Activated B cell treated with CpG ODN at 0.5 μM for 24 hours (primary cell): ENCODE results near the gene EGLN1. TPM values are rescaled to one million over a fixed set of nuclear protein-coding genes. Genes with fewer than 3 reads are reported as not detected.
A peak's percentile ranks its signal among the peaks of the same experiment; 100 is the strongest.

Experiments
- ATAC-seq: fragments of 200-7000 bp; cut with Tn5 transposase; one replicate; pipeline ENCODE4 v1.10.0; 2021; ENCODE audit warnings: low read depth, mild to moderate bottlenecking, moderate library complexity
- CTCF ChIA-PET: fragments of 350-600 bp; sonication (Branson Sonifier 250); formaldehyde crosslinking; loops from one replicate; lab custom pipeline; 2021; ENCODE audit warnings: antibody characterized with exemption; lab: Charles Lee
- POLR2A ChIA-PET: fragments of 350-600 bp; sonication (Branson Sonifier 250); formaldehyde crosslinking; loops from one replicate; lab custom pipeline; 2021; ENCODE audit warnings: antibody characterized with exemption; lab: Charles Lee
- DNase-seq: peaks from one replicate; pipeline ENCODE4 v3.0.0; 2022
- H3K27ac Mint-ChIP-seq: one replicate; pipeline ENCODE4 v1.8.0; 2020; ENCODE audit warnings: mixed read lengths
- H3K27me3 Mint-ChIP-seq: one replicate; pipeline ENCODE4 v1.8.0; 2021; ENCODE audit warnings: mixed read lengths
- H3K36me3 Mint-ChIP-seq: one replicate; pipeline ENCODE4 v1.8.0; 2021; ENCODE audit warnings: low read depth, mixed read lengths
- H3K4me1 Mint-ChIP-seq: one replicate; pipeline ENCODE4 v1.8.0; 2021; ENCODE audit warnings: mixed read lengths
- H3K4me3 Mint-ChIP-seq: one replicate; pipeline ENCODE4 v1.8.0; 2020; ENCODE audit warnings: mild to moderate bottlenecking, mixed read lengths
- H3K9me3 Mint-ChIP-seq: one replicate; pipeline ENCODE4 v1.8.0; 2020; ENCODE audit warnings: mixed read lengths
- CTCF ChIP-seq: fragments of 200-600 bp; IDR thresholded peaks from one replicate; pipeline ENCODE4 v1.8.0; 2022; ENCODE audit warnings: antibody characterized with exemption, mild to moderate bottlenecking
- intact Hi-C: fragments of 100-400 bp; cut with micrococcal nuclease; formaldehyde crosslinking; loops from one replicate; pipeline ENCODE4 v1.15.1; 2024
- total RNA-seq: library from RNA; stranded (reverse); gene quantifications from 2 replicates; pipeline ENCODE4 v1.2.3, GENCODE V29; 2022

Gene EGLN1
- total RNA-seq, 1 donor from 2014 or later, result 15.6 TPM

GRCh38 chr1:231362325-231362724 is 59.8 kb downstream of the EGLN1 start:
- Mint-ChIP-seq H3K27me3 (no peaks in the 10 kb centered on the region), H3K27ac (no peak overlapping the region), H3K9me3 (no peaks in the 10 kb centered on the region), H3K4me1 (peaks cover 9% of the 10 kb centered on the region), H3K4me3 (no peak overlapping the region), H3K36me3 (peaks cover 36% of the 10 kb centered on the region)
- TF ChIP-seq CTCF, result no peak
- ATAC-seq (no peak), DNase-seq (no peak)
- intact Hi-C loops, result no loop called here
- CTCF ChIA-PET, result interaction anchor here (1.5 to 7.7 kb wide), 4 partner anchors 225 to 240 kb away, joined by 4 to 51 read pairs (median 5); no protein-coding TSS in a partner anchor
- POLR2A ChIA-PET, result interaction anchor here (0.7 to 1.5 kb wide), 2 partner anchors 25 to 217 kb away, joined by 5 read pairs; partner anchors contain the start of genes EXOC8 and SPRTN

GRCh38 chr1:231359113-231359512 is 63.0 kb downstream of the EGLN1 start:
- Mint-ChIP-seq H3K4me1 (peaks cover 10% of the 10 kb centered on the region), H3K9me3 (no peaks in the 10 kb centered on the region), H3K4me3 (no peak overlapping the region), H3K27ac (no peak overlapping the region), H3K36me3 (peaks cover 17% of the 10 kb centered on the region), H3K27me3 (no peaks in the 10 kb centered on the region)
- intact Hi-C loops, result loop anchor here (5.0 kb wide), 1 partner anchor 63 kb away; the partner anchor contains the start of gene EGLN1
- POLR2A ChIA-PET, result no interaction called here
- CTCF ChIA-PET, result interaction anchor here (1.2 to 7.7 kb wide), 2 partner anchors 230 to 243 kb away, joined by 3 to 51 read pairs; no protein-coding TSS in a partner anchor
- TF ChIP-seq CTCF, result no peak
- ATAC-seq (no peak), DNase-seq (no peak)

DNA sequence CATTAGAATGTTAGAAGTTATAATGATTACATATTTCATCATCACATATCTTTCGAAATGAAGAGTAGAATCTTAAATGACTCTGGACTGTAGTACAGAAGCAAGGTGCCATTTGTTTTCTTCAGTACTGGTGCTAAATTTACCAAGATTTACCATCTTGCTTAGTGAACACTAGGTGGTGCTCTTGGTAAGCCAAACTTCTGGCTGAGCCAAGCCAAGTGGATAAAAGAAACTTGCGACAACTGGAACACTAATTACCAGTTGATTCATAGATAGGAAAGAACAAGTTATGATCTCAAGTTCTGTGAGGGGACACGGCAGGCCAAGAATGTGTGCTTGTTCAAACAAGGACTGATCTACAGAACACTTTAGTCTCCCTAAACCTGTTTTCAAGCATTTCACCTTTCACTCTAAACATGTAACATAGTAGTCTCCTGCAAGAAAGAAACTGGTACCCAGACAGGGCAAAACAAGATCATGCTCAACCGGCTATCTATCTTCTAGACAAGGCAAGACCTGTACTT is 64.2 kb downstream of the EGLN1 start:
- intact Hi-C loops, result loop anchor here (1.0 to 5.0 kb wide), 4 partner anchors 64 to 246 kb away; partner anchors contain the start of gene EGLN1

DNA sequence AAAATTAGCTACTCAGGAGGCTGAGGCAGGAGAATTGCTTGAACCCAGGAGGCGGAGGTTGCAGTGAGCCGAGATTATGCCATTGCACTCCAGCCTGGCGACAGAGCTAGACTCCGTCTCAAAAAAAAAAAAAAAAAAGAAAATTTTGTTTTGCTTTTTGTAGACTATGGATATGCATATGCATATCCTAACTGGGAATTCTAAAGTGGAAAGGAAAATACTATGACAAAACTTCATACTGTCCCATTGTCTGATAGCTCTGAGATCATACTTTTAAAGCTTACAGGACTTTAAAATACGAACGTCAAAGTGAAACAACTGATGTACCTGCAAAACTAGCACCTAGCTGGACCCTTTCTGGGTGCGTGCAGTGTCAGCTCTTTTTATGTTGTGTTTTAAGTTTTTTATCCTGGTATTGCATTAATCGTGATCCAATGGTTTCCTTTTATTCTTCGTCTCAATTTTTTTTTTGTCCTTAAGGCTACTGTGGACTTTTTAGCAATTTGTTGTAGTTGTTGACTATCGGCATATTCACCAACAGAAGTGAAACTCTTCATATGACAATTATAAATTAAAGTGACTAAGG is 64.8 kb downstream of the EGLN1 start:
- no peaks in the 10 kb centered on the region for H3K9me3 Mint-ChIP-seq
- H3K27me3 Mint-ChIP-seq, result no peaks in the 10 kb centered on the region
- DNase-seq (no peak), ATAC-seq (no peak)
- CTCF ChIA-PET, result interaction anchor here (0.7 to 7.7 kb wide), 11 partner anchors 14 to 676 kb away, joined by 3 to 51 read pairs (median 5); partner anchors contain the start of genes EXOC8 and SPRTN
- intact Hi-C loops, result loop anchor here (1.0 to 5.0 kb wide), 3 partner anchors 65 to 247 kb away; partner anchors contain the start of gene EGLN1
- H3K36me3 Mint-ChIP-seq, result peaks cover 22% of the 10 kb centered on the region
- POLR2A ChIA-PET, result no interaction called here
- no peak overlapping the region for H3K4me3 Mint-ChIP-seq
- no peak for TF ChIP-seq CTCF
- peaks cover 10% of the 10 kb centered on the region for H3K4me1 Mint-ChIP-seq
- H3K27ac Mint-ChIP-seq, result no peak overlapping the region

More for the DNA sequence above, 64.2 kb downstream of the EGLN1 start:
- H3K4me1 Mint-ChIP-seq, result peaks cover 10% of the 10 kb centered on the region
- CTCF ChIA-PET, result interaction anchor here (0.7 to 7.7 kb wide), 11 partner anchors 9 to 248 kb away, joined by 3 to 51 read pairs (median 5); partner anchors contain the start of genes EXOC8 and SPRTN
- H3K4me3 Mint-ChIP-seq, result no peak overlapping the region
- peaks cover 18% of the 10 kb centered on the region for H3K36me3 Mint-ChIP-seq
- no peaks in the 10 kb centered on the region for H3K27me3 Mint-ChIP-seq
- POLR2A ChIA-PET, result no interaction called here
- no peak overlapping the region for H3K27ac Mint-ChIP-seq
- peak; percentile 29 for TF ChIP-seq CTCF
- DNase-seq (no peak), ATAC-seq (peak; percentile 82)
- no peaks in the 10 kb centered on the region for H3K9me3 Mint-ChIP-seq

- TF ChIP-seq CTCF, result no peak
- no peaks in the 10 kb centered on the region for H3K9me3 Mint-ChIP-seq
- DNase-seq (no peak), ATAC-seq (no peak)
- no peaks in the 10 kb centered on the region for H3K27me3 Mint-ChIP-seq
- no peak overlapping the region for H3K27ac Mint-ChIP-seq
- peaks cover 10% of the 10 kb centered on the region for H3K4me1 Mint-ChIP-seq
- intact Hi-C loops, result loop anchor here (5.0 kb wide), 1 partner anchor 67 kb away; the partner anchor contains the start of gene EGLN1
- peaks cover 30% of the 10 kb centered on the region for H3K36me3 Mint-ChIP-seq
- CTCF ChIA-PET, result interaction anchor here (1.0 to 1.3 kb wide), 3 partner anchors 8 to 248 kb away, joined by 3 read pairs; partner anchors contain the start of genes EXOC8 and SPRTN
- POLR2A ChIA-PET, result no interaction called here
- no peak overlapping the region for H3K4me3 Mint-ChIP-seq
These were observed 66.9 kb downstream of the EGLN1 start for GRCh38 chr1:231355171-231355570.
